Diencephalon (tissue), 1 donor: ENCODE results near the gene CDX1. TPM values are rescaled to one million over a fixed set of nuclear protein-coding genes. Genes with fewer than 3 reads are reported as not detected.

Source experiments
- total RNA-seq: library from RNA; depleted of rRNA; stranded (reverse); fragments of >200 nt; gene quantifications from one replicate; pipeline ENCODE4 v1.2.3, GENCODE V29; 2014

CDX1 gene
- not detected for total RNA-seq

GRCh38 chr5:150166650-150167511 lies at the start of gene CDX1:
Gene CDX1, plus strand, starts transcription at chr5:150166778. Its CDS starts 99 bp downstream, at chr5:150166877.

GRCh38 chr5:150155258-150156026 lies 11.1 kb upstream of the CDX1 start, which contains the start of gene PDGFRB:
Gene PDGFRB, minus strand, starts transcription at chr5:150155845. Its CDS starts 18,798 bp downstream, at chr5:150137047.

GRCh38 chr5:150189728-150190502 lies 23.3 kb downstream of the CDX1 start, which contains the start of gene SLC6A7:
Gene SLC6A7, plus strand, starts transcription at chr5:150190062. Its CDS starts 266 bp downstream, at chr5:150190328.

Other genes with a start within 250 kb of the CDX1 start
- not detected for gene PDE6A, start 222.0 kb upstream of the CDX1 start, total RNA-seq
- gene SLC26A2, start 206.0 kb upstream of the CDX1 start, total RNA-seq, result 15.9 TPM
- 4.6 TPM for gene TIGD6, start 166.1 kb upstream of the CDX1 start, total RNA-seq
- 25.4 TPM for gene HMGXB3, start 166.0 kb upstream of the CDX1 start, total RNA-seq
- 15.7 TPM for gene CSF1R, start 80.2 kb upstream of the CDX1 start, total RNA-seq
- 28.6 TPM for gene PDGFRB, start 10.9 kb upstream of the CDX1 start, total RNA-seq
- 20.5 TPM for gene SLC6A7, start 23.3 kb downstream of the CDX1 start, total RNA-seq
- 59.7 TPM for gene CAMK2A, start 123.0 kb downstream of the CDX1 start, total RNA-seq
- gene ARSI, start 136.1 kb downstream of the CDX1 start, total RNA-seq, result 0.46 TPM
- gene TCOF1, start 190.9 kb downstream of the CDX1 start, total RNA-seq, result 12.7 TPM
- gene CD74, start 246.1 kb downstream of the CDX1 start, total RNA-seq, result 18.7 TPM